GM20000 (cell line): Measurements from ENCODE around the gene SLC27A2.
"Not testable (repeated sequence)": the region's sequence is repeated elsewhere in the genome, so short reads cannot be mapped to it uniquely, and the experiment has no call there.

Source experiments
- DNase-seq: peaks from one replicate; pipeline ENCODE4 v3.0.0; 2012; ENCODE audit warnings: low spot score
- TF ChIP-seq, protein P1 (sequence below): IDR thresholded peaks from 2 replicates; pipeline ENCODE4 v1.5.1; 2012; ENCODE audit warnings: mild to moderate bottlenecking, control low read depth; ENCODE audit errors: extremely low read depth, missing control alignments

SLC27A2 gene

GRCh38 chr15:50149090-50149489 is 32.9 kb upstream of the SLC27A2 start:
- no peak for DNase-seq
- TF ChIP-seq, protein P1, sequence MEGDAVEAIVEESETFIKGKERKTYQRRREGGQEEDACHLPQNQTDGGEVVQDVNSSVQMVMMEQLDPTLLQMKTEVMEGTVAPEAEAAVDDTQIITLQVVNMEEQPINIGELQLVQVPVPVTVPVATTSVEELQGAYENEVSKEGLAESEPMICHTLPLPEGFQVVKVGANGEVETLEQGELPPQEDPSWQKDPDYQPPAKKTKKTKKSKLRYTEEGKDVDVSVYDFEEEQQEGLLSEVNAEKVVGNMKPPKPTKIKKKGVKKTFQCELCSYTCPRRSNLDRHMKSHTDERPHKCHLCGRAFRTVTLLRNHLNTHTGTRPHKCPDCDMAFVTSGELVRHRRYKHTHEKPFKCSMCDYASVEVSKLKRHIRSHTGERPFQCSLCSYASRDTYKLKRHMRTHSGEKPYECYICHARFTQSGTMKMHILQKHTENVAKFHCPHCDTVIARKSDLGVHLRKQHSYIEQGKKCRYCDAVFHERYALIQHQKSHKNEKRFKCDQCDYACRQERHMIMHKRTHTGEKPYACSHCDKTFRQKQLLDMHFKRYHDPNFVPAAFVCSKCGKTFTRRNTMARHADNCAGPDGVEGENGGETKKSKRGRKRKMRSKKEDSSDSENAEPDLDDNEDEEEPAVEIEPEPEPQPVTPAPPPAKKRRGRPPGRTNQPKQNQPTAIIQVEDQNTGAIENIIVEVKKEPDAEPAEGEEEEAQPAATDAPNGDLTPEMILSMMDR: no peak

- DNase-seq: no peak
- TF ChIP-seq, protein P1: no peak
Observed at GRCh38 chr15:50150349-50150748, 31.6 kb upstream of the SLC27A2 start.

GRCh38 chr15:50150851-50151250 is 31.1 kb upstream of the SLC27A2 start:
- TF ChIP-seq, protein P1: no peak
- DNase-seq: no peak

GRCh38 chr15:50151476-50151875 is 30.5 kb upstream of the SLC27A2 start:
- TF ChIP-seq, protein P1: no peak
- DNase-seq: no peak

- DNase-seq: not testable (repeated sequence)
Observed at GRCh38 chr15:50158236-50158635, 23.8 kb upstream of the SLC27A2 start.

- TF ChIP-seq, protein P1: no peak
- no peak for DNase-seq
Observed at GRCh38 chr15:50162969-50163718, 18.9 kb upstream of the SLC27A2 start.

GRCh38 chr15:50163719-50164410 is 18.1 kb upstream of the SLC27A2 start:
- DNase-seq: no peak
- TF ChIP-seq, protein P1: no peak
